OCI-LY3 (cell line): ENCODE data around the gene HORMAD2.
A peak's percentile ranks its signal among the peaks of the same experiment; 100 is the strongest.

ENCODE experiments used
- H2AFZ ChIP-seq: fragments of 200-600, 300-600 bp; shearing (Covaris generic); 2 replicates; pipeline ENCODE4 v1.6.0; 2014; ENCODE audit warnings: antibody characterized with exemption, low read depth, low read length
- H3K27ac ChIP-seq: fragments of 200-600, 300-600 bp; sonication (generic); 2 replicates; pipeline ENCODE4 v1.5.1; 2014; ENCODE audit warnings: mild to moderate bottlenecking, low read length, moderate library complexity, mixed read lengths
- H3K27me3 ChIP-seq: fragments of 200-600, 300-600 bp; sonication (generic); 2 replicates; pipeline ENCODE4 v1.6.1; 2014; ENCODE audit warnings: low read depth, low read length, mixed read lengths
- H3K36me3 ChIP-seq: fragments of 200-600, 300-600 bp; sonication (generic); replicated peaks from 2 replicates; pipeline ENCODE3; 2014; ENCODE audit warnings: low read depth, low read length, mixed read lengths
- H3K4me1 ChIP-seq: fragments of 300-600, 200-600 bp; sonication (generic); 2 replicates; pipeline ENCODE4 v1.6.1; 2014; ENCODE audit warnings: low read length, mixed read lengths
- H3K4me2 ChIP-seq: fragments of 200-600, 300-600 bp; sonication (generic); 2 replicates; pipeline ENCODE4 v1.6.1; 2014; ENCODE audit warnings: low read length, mixed read lengths
- H3K4me3 ChIP-seq: fragments of 300-600, 200-600 bp; sonication (generic); 2 replicates; pipeline ENCODE4 v1.5.1; 2014; ENCODE audit warnings: antibody characterized with exemption, mild to moderate bottlenecking, low read length, moderate library complexity
- H3K79me2 ChIP-seq: fragments of 300-600, 200-600 bp; shearing (Covaris generic); 2 replicates; pipeline ENCODE4 v1.6.1; 2014; ENCODE audit warnings: mild to moderate bottlenecking, low read length, mixed read lengths
- H3K9ac ChIP-seq: fragments of 300-600, 200-600 bp; shearing (Covaris generic); 2 replicates; pipeline ENCODE4 v1.6.0; 2014; ENCODE audit warnings: mild to moderate bottlenecking, low read length, moderate library complexity
- H3K9me3 ChIP-seq: fragments of 200-600, 300-600 bp; shearing (Covaris generic); 2 replicates; pipeline ENCODE4 v1.6.1; 2014; ENCODE audit warnings: low read length, mixed read lengths; ENCODE audit not compliant: insufficient read depth
- H4K20me1 ChIP-seq: fragments of 200-600, 300-600 bp; sonication (generic); 2 replicates; pipeline ENCODE4 v1.6.1; 2016; ENCODE audit warnings: low read length, mixed read lengths; ENCODE audit not compliant: insufficient read depth
- CTCF ChIP-seq: fragments of 200-600, 300-600 bp; sonication (generic); IDR thresholded peaks from 2 replicates; pipeline ENCODE4 v1.5.1; 2014; ENCODE audit warnings: antibody characterized with exemption, low read length, low read depth
- EZH2phosphoT487 ChIP-seq: fragments of 200-600 bp; shearing (Covaris generic); IDR thresholded peaks from 2 replicates; pipeline ENCODE4 v1.6.1; 2018; ENCODE audit warnings: antibody characterized with exemption, mixed run types, low read depth

The HORMAD2 gene

GRCh38 chr22:30150212-30150611 lies 69.9 kb downstream of the HORMAD2 start:
- Histone ChIP-seq H3K9me3 (no peaks in the 10 kb centered on the region), H3K27me3 (0 out of 2 replicates have a peak, but pooled peaks cover 2% of the 10 kb centered on the region), H3K79me2 (no peaks in the 10 kb centered on the region), H3K4me2 (no peak overlapping the region), H3K9ac (no peak overlapping the region), H3K27ac (no peak overlapping the region), H3K4me1 (peaks cover 23% of the 10 kb centered on the region), H2AFZ (no peak overlapping the region), H3K36me3 (no peaks in the 10 kb centered on the region), H4K20me1 (no peaks in the 10 kb centered on the region), H3K4me3 (no peak overlapping the region)
- no peak for TF ChIP-seq EZH2phosphoT487

- H3K27ac ChIP-seq, result no peak overlapping the region
- TF ChIP-seq EZH2phosphoT487 (no peak), CTCF (no peak)
Observed at GRCh38 chr22:30158277-30158676, 78.0 kb downstream of the HORMAD2 start.

GRCh38 chr22:30158744-30159500 lies 78.7 kb downstream of the HORMAD2 start:
- Histone ChIP-seq H3K9ac (no peak overlapping the region), H3K36me3 (no peaks in the 10 kb centered on the region), H3K9me3 (no peaks in the 10 kb centered on the region), H3K79me2 (no peaks in the 10 kb centered on the region), H3K4me1 (peaks cover 22% of the 10 kb centered on the region), H3K27me3 (no peaks in the 10 kb centered on the region), H4K20me1 (no peaks in the 10 kb centered on the region), H3K4me3 (no peak overlapping the region), H3K27ac (no peak overlapping the region), H2AFZ (no peak overlapping the region), H3K4me2 (no peak overlapping the region)
- TF ChIP-seq EZH2phosphoT487, result no peak

More at GRCh38 chr22:30158277-30158676, 78.0 kb downstream of the HORMAD2 start:
- no peaks in the 10 kb centered on the region for H3K27me3 ChIP-seq
- no peaks in the 10 kb centered on the region for H3K79me2 ChIP-seq
- H4K20me1 ChIP-seq, result no peaks in the 10 kb centered on the region
- H3K36me3 ChIP-seq, result no peaks in the 10 kb centered on the region
- no peaks in the 10 kb centered on the region for H3K9me3 ChIP-seq
- H2AFZ ChIP-seq, result no peak overlapping the region
- no peak overlapping the region for H3K9ac ChIP-seq
- H3K4me2 ChIP-seq, result no peak overlapping the region
- no peak overlapping the region for H3K4me3 ChIP-seq
- peaks cover 22% of the 10 kb centered on the region for H3K4me1 ChIP-seq

GRCh38 chr22:30159561-30160353 lies 79.5 kb downstream of the HORMAD2 start:
- H3K27ac ChIP-seq, result no peak overlapping the region
- H3K4me2 ChIP-seq, result no peak overlapping the region

More at GRCh38 chr22:30159561-30160353, 79.5 kb downstream of the HORMAD2 start:
- Histone ChIP-seq H3K4me3 (no peak overlapping the region), H2AFZ (peak overlapping the region; percentile 12; the same call in 1 of the 2 replicates), H3K79me2 (no peaks in the 10 kb centered on the region), H3K9ac (no peak overlapping the region), H4K20me1 (no peaks in the 10 kb centered on the region), H3K9me3 (no peaks in the 10 kb centered on the region), H3K4me1 (peaks cover 22% of the 10 kb centered on the region), H3K27me3 (0 out of 2 replicates have a peak, but pooled peaks cover 3% of the 10 kb centered on the region), H3K36me3 (no peaks in the 10 kb centered on the region)
- TF ChIP-seq CTCF, result no peak
- TF ChIP-seq EZH2phosphoT487, result no peak
